ENCODE data around the gene ODAM.

ODAM gene, protein sequence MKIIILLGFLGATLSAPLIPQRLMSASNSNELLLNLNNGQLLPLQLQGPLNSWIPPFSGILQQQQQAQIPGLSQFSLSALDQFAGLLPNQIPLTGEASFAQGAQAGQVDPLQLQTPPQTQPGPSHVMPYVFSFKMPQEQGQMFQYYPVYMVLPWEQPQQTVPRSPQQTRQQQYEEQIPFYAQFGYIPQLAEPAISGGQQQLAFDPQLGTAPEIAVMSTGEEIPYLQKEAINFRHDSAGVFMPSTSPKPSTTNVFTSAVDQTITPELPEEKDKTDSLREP

DNA sequence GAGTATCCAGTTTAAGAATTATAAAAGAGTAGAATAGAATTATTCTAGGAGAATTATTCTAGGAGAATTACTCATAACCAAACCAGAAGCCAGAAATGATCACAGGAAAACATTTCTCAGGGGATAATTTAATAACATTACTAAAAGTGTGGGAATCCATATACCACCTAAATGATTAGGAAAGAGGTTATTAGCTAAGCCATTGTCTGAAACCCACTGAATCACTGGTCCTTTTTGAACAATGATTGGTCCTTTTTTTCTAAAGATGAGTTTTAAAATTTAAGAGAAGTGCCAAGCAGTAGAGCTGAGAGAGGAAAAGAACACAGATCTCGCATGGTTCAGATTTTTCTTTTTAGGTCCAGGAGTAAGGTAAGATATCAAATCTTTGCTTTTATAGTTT is at the start of gene ODAM:
TSS of gene ODAM (plus strand) at position 301 of the 400 bp plus-strand sequence. CDS start 819 bp downstream, outside the sequence.
- Histone ChIP-seq H3K4me1 (ENCODE audit: insufficient read depth, low read length) (no peaks in the 10 kb centered on the region), H3K27me3 (ENCODE audit: insufficient read depth, low read length) (no peaks in the 10 kb centered on the region), H2AFZ (ENCODE audit: low read depth, low read length) (no peak within 1 kb of the TSS), H3K4me3 (ENCODE audit: low read length) (no peak within 1 kb of the TSS), H3K9me3 (ENCODE audit: low read length) (no peaks in the 10 kb centered on the region), H3K36me3 (ENCODE audit: insufficient read depth, low read length) (no peaks in the 10 kb centered on the region)

DNA sequence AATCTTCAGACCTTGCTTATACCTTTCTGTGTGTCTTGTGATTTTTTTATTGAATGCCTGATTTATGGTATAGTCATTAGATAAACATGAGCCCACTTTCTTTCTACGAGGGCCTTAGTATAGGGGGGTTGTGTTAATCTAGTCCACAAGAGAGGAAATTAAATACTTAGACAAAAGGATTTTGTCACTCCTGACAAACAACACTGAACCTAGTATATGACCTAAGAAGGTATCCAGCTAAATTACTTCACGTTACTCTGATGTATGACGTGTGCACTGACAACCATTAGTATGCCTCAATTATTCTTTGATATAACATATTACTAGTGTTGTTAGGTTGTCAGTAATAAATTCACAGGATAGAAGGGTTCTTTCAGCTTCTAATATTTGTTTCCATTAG is 44.3 kb upstream of the ODAM start:
- no peaks in the 10 kb centered on the region for H3K27me3 ChIP-seq (ENCODE audit: insufficient read depth, low read length)
- H3K9me3 ChIP-seq (ENCODE audit: low read length) = no peaks in the 10 kb centered on the region
- H3K4me3 ChIP-seq (ENCODE audit: low read length) = no peak overlapping the region
- H2AFZ ChIP-seq (ENCODE audit: low read depth, low read length) = no peak overlapping the region
- H3K4me1 ChIP-seq (ENCODE audit: insufficient read depth, low read length) = peaks cover 4% of the 10 kb centered on the region
- H3K36me3 ChIP-seq (ENCODE audit: insufficient read depth, low read length) = no peaks in the 10 kb centered on the region

DNA sequence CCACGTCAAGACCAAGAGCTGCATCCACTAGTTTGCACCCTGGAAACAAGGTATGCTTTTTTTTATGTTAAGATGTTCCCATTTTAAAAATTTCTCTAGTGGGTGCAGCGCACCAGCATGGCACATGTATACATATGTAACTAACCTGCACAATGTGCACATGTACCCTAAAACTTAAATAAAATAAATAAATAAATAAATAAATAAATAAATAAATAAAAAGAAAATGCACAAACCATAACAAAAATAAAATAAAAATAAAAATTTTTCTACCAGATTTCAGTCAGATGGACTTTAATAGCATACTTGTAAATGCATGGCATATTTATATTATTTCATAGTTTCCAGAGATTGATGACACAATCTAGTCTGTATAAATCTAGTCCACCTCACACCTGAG is 43.4 kb upstream of the ODAM start:
- no peaks in the 10 kb centered on the region for H3K27me3 ChIP-seq (ENCODE audit: insufficient read depth, low read length)
- no peaks in the 10 kb centered on the region for H3K9me3 ChIP-seq (ENCODE audit: low read length)
- no peak overlapping the region for H3K4me3 ChIP-seq (ENCODE audit: low read length)
- H3K4me1 ChIP-seq (ENCODE audit: insufficient read depth, low read length) = peaks cover 4% of the 10 kb centered on the region
- no peak overlapping the region for H2AFZ ChIP-seq (ENCODE audit: low read depth, low read length)
- H3K36me3 ChIP-seq (ENCODE audit: insufficient read depth, low read length) = no peaks in the 10 kb centered on the region

DNA sequence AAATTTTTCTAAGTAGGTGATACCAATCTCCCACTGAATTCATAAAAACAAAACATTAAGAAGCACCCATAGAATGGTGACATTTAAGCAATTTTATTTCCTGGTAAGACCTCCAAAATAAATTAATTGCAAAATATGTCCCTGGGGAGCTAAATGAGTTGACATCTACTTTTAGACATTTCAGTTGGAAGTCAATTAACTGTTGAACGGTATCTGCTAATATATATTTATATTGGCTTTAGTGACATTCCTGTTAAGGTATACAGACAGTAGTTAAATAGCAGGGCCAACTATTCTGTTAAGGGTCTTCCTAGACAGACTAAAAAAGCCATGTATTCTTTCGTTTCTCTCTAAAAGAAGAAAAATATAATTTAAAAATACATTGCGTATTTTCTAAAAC is 41.6 kb upstream of the ODAM start, which contains the start of gene PRR27:
TSS of gene PRR27 (plus strand) at position 301 of the 400 bp plus-strand sequence. CDS start 139 bp downstream, outside the sequence.
- no peaks in the 10 kb centered on the region for H3K36me3 ChIP-seq (ENCODE audit: insufficient read depth, low read length)
- H3K4me1 ChIP-seq (ENCODE audit: insufficient read depth, low read length) = peaks cover 4% of the 10 kb centered on the region
- H2AFZ ChIP-seq (ENCODE audit: low read depth, low read length) = no peak within 1 kb of the TSS
- H3K9me3 ChIP-seq (ENCODE audit: low read length) = no peaks in the 10 kb centered on the region
- no peaks in the 10 kb centered on the region for H3K27me3 ChIP-seq (ENCODE audit: insufficient read depth, low read length)
- no peak within 1 kb of the TSS for H3K4me3 ChIP-seq (ENCODE audit: low read length)

DNA sequence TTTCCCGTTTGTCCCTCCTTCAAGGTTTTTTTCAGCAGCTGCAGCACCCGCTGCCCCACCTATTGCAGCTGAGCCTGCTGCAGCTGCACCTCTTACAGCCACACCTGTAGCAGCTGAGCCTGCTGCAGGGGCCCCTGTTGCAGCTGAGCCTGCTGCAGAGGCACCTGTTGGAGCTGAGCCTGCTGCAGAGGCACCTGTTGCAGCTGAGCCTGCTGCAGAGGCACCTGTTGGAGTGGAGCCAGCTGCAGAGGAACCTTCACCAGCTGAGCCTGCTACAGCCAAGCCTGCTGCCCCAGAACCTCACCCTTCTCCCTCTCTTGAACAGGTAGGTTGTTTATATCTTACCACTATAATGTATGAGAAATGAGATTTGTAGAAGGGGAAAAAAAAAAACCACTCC is 36.9 kb upstream of the ODAM start:
- Histone ChIP-seq H3K27me3 (ENCODE audit: insufficient read depth, low read length) (no peaks in the 10 kb centered on the region), H3K4me1 (ENCODE audit: insufficient read depth, low read length) (no peaks in the 10 kb centered on the region), H3K36me3 (ENCODE audit: insufficient read depth, low read length) (no peaks in the 10 kb centered on the region), H3K9me3 (ENCODE audit: low read length) (no peaks in the 10 kb centered on the region), H3K4me3 (ENCODE audit: low read length) (no peak overlapping the region), H2AFZ (ENCODE audit: low read depth, low read length) (no peak overlapping the region)

DNA sequence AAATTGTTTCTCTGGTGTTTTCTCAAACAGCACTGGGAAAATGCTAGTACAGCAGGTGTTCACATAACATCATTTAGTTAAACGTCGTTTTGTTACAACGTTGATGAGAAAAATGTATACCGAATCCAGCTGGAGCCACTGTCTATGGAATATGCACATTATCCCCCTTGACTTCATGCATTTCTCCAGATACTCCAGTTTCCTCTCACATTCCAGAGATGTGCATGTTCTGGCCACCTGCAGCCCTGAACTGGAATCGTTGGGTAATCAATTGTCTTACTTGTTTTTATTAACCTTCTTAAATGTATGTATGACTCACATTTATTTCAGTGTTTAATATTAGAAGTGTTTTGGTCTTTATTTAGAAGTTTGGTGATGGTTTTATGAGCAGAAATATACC is 18.4 kb upstream of the ODAM start:
- no peaks in the 10 kb centered on the region for H3K9me3 ChIP-seq (ENCODE audit: low read length)
- H3K4me3 ChIP-seq (ENCODE audit: low read length) = no peak overlapping the region
- H3K4me1 ChIP-seq (ENCODE audit: insufficient read depth, low read length) = no peaks in the 10 kb centered on the region
- no peaks in the 10 kb centered on the region for H3K36me3 ChIP-seq (ENCODE audit: insufficient read depth, low read length)
- H3K27me3 ChIP-seq (ENCODE audit: insufficient read depth, low read length) = no peaks in the 10 kb centered on the region
- no peak overlapping the region for H2AFZ ChIP-seq (ENCODE audit: low read depth, low read length)

DNA sequence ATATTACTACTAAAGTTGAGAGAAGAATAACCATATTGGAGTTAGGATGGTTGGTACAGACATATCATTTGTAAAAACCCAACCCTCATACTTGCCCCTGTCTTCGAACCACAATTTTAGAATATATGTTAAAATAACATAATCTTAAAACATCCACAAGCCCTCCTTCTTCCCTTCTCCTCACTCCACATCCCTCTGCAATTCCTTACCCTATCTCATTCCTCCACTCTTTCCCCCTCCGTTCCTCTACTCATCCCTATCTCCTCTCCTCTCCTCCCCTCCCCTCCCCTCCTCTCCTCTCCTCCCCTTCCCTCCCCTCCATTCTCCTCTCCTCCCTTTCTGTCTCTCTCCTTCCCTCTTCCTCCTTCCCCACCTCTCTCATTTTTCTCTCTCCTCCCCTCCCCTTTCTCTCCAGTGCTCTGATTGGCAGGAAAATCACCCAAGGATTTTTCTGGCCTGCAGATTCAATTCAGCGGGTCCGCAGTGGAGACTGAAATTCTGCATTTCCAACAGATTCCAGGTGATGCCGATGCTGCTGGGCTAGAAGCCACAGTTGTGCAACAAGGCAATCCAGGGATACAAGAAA is 17.4 kb upstream of the ODAM start:
- Histone ChIP-seq H3K9me3 (ENCODE audit: low read length) (no peaks in the 10 kb centered on the region), H3K4me3 (ENCODE audit: low read length) (no peak overlapping the region), H3K4me1 (ENCODE audit: insufficient read depth, low read length) (no peaks in the 10 kb centered on the region), H2AFZ (ENCODE audit: low read depth, low read length) (no peak overlapping the region), H3K36me3 (ENCODE audit: insufficient read depth, low read length) (no peaks in the 10 kb centered on the region), H3K27me3 (ENCODE audit: insufficient read depth, low read length) (no peaks in the 10 kb centered on the region)

DNA sequence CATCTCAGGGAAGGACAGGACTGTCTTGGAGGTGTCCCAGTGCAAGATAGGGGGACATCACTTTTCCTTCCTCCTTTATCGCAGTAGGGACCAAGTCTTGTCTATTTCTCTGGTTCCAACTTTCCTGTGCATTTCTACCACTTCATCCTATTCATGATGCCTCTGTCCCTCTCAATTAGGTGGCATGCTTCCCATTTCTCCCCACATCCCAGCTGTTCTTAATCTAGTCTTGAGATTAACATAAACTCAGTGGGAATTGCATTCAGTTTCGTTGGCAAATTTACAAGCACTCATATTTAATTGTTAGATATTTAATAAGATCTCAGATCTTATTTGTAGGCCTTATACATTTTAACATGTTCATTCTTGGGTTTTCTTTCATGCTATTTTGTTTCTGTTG is 15.7 kb upstream of the ODAM start:
- H2AFZ ChIP-seq (ENCODE audit: low read depth, low read length) = no peak overlapping the region
- H3K4me1 ChIP-seq (ENCODE audit: insufficient read depth, low read length) = no peaks in the 10 kb centered on the region
- H3K36me3 ChIP-seq (ENCODE audit: insufficient read depth, low read length) = no peaks in the 10 kb centered on the region
- H3K27me3 ChIP-seq (ENCODE audit: insufficient read depth, low read length) = no peaks in the 10 kb centered on the region
- no peaks in the 10 kb centered on the region for H3K9me3 ChIP-seq (ENCODE audit: low read length)
- no peak overlapping the region for H3K4me3 ChIP-seq (ENCODE audit: low read length)

DNA sequence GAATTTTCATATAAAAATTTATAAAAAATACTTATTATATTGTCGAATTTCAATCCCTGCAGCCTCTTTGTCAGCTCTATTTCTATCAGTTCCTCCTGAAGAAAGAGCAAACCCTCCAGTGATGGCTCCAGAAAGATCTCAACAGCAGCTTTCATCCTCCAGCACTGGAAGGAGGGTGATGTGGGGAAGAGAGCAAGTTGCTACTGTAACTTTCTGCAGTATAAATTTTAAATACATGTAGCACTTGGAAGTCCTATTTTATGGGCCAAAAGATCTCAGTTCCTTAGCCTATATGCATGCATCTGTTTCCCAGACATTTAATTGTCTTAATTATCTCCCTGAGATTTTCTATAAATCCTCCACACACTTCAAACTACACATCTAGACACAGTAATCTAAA is 13.7 kb upstream of the ODAM start:
- H3K4me1 ChIP-seq (ENCODE audit: insufficient read depth, low read length) = no peaks in the 10 kb centered on the region
- H3K36me3 ChIP-seq (ENCODE audit: insufficient read depth, low read length) = no peaks in the 10 kb centered on the region
- H3K27me3 ChIP-seq (ENCODE audit: insufficient read depth, low read length) = no peaks in the 10 kb centered on the region
- no peaks in the 10 kb centered on the region for H3K9me3 ChIP-seq (ENCODE audit: low read length)
- no peak overlapping the region for H3K4me3 ChIP-seq (ENCODE audit: low read length)
- H2AFZ ChIP-seq (ENCODE audit: low read depth, low read length) = no peak overlapping the region

DNA sequence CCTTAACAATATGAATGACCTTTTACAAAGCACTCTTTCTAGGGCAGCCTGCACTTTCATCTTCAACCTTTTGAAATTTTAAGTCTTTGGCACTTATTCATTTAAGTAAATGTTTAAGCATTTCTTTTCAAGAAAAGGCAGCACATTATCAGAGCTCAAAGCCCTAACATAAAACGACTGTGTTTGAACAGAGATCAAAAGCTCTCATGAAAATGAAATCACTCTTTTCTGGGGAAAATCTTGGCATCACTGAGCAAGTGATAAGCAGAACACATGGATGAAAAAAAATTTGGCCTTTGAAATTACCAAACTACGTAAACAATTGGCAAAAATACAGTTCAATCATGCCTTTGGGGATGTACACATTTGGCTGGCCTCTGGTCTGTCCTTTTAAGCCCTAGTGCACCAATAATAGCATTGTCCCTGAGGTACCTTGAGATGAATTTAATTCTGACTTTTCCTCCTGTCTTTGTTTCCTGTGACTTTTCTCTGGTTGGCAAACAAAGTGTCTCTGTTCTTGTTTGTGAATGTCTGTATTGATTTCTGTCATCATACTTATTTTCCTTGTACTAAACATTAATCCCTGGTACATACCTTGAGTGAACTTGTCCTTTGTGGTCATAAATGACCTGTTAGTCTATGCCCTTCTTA is 12.9 kb upstream of the ODAM start:
- H2AFZ ChIP-seq (ENCODE audit: low read depth, low read length) = no peak overlapping the region
- H3K4me3 ChIP-seq (ENCODE audit: low read length) = no peak overlapping the region
- no peaks in the 10 kb centered on the region for H3K36me3 ChIP-seq (ENCODE audit: insufficient read depth, low read length)
- no peaks in the 10 kb centered on the region for H3K9me3 ChIP-seq (ENCODE audit: low read length)
- no peaks in the 10 kb centered on the region for H3K27me3 ChIP-seq (ENCODE audit: insufficient read depth, low read length)
- no peaks in the 10 kb centered on the region for H3K4me1 ChIP-seq (ENCODE audit: insufficient read depth, low read length)

DNA sequence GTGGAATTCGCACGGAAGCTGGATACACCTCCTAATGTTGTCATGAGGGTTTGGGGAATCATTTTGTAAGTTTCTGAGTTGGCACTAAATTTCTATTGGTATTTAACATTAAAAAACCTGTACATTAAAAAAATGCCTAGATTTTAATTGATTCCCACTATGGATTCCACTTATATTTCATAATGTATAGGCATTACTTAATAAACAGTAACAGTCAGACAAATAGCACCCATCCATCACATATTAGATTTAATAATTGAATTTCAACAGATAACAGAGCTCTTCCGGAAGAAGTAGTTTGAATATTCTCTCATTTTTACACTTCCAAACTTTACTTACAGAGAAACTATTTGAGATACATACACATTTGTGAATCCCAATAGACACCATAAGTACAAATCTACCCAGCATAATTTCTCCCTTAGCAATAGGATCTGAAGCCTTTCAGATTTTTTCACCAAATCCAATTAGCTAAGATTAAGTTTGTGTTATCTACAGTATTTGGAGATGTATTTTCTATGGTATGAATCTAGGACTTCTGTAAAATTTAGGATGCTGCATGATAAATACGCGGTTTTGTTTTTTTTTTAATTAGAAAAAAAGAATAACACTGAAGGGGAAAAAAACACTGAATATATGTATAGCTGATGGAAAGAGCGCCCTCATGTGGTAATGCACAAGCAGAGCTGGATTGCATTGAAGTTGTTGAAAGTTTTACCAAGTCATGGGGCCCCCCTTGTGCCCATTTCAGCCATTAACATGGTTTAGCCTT is 12.2 kb upstream of the ODAM start:
- no peak overlapping the region for H2AFZ ChIP-seq (ENCODE audit: low read depth, low read length)
- H3K4me3 ChIP-seq (ENCODE audit: low read length) = no peak overlapping the region
- H3K9me3 ChIP-seq (ENCODE audit: low read length) = no peaks in the 10 kb centered on the region
- H3K36me3 ChIP-seq (ENCODE audit: insufficient read depth, low read length) = no peaks in the 10 kb centered on the region
- H3K27me3 ChIP-seq (ENCODE audit: insufficient read depth, low read length) = no peaks in the 10 kb centered on the region
- H3K4me1 ChIP-seq (ENCODE audit: insufficient read depth, low read length) = no peaks in the 10 kb centered on the region

DNA sequence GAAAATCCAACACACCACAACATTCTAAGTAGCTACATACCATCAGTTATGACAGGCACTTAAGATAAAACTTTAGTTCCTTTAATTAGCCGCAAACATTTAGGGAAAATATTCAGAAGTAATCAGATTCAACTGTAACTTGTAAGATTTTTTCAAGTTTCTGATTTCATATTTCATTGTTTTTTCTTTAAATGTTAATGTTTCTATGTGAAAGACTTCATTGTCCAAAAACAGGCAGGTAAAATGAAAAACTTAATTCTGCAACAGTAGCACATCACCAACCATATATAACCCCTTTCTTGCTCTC is 11.6 kb upstream of the ODAM start:
- Histone ChIP-seq H3K9me3 (ENCODE audit: low read length) (no peaks in the 10 kb centered on the region), H2AFZ (ENCODE audit: low read depth, low read length) (no peak overlapping the region), H3K4me1 (ENCODE audit: insufficient read depth, low read length) (no peaks in the 10 kb centered on the region), H3K4me3 (ENCODE audit: low read length) (no peak overlapping the region), H3K36me3 (ENCODE audit: insufficient read depth, low read length) (no peaks in the 10 kb centered on the region), H3K27me3 (ENCODE audit: insufficient read depth, low read length) (no peaks in the 10 kb centered on the region)

DNA sequence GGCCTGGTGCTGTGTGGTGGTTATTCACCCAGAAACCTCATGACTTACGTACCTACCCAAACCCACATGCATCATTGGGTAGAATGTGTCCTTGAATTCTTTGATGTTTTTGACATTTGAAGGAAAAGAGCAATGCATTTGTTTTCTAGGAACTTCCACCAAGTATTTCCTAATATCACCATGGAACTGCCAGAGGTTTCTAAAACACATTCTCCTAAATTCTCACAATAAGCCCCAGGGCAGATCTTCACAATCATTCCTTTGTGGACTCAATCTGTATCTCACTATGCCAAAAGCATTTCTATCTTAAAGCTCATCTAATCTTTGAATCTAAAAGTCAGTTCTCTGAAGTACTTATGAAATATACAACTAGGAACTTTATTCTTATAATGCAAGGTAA is 8.3 kb upstream of the ODAM start:
- Histone ChIP-seq H3K36me3 (ENCODE audit: insufficient read depth, low read length) (no peaks in the 10 kb centered on the region), H3K9me3 (ENCODE audit: low read length) (no peaks in the 10 kb centered on the region), H3K4me3 (ENCODE audit: low read length) (no peak overlapping the region), H2AFZ (ENCODE audit: low read depth, low read length) (no peak overlapping the region), H3K27me3 (ENCODE audit: insufficient read depth, low read length) (no peaks in the 10 kb centered on the region), H3K4me1 (ENCODE audit: insufficient read depth, low read length) (no peaks in the 10 kb centered on the region)
